ENCODE results near the gene AK8. TPM values are rescaled to one million over a fixed set of nuclear protein-coding genes. Genes with fewer than 3 reads are reported as not detected.

The AK8 gene
- total and polyA plus RNA-seq, 5 experiments from 2014 or later, result 0.14 TPM; not detected in 4

DNA sequence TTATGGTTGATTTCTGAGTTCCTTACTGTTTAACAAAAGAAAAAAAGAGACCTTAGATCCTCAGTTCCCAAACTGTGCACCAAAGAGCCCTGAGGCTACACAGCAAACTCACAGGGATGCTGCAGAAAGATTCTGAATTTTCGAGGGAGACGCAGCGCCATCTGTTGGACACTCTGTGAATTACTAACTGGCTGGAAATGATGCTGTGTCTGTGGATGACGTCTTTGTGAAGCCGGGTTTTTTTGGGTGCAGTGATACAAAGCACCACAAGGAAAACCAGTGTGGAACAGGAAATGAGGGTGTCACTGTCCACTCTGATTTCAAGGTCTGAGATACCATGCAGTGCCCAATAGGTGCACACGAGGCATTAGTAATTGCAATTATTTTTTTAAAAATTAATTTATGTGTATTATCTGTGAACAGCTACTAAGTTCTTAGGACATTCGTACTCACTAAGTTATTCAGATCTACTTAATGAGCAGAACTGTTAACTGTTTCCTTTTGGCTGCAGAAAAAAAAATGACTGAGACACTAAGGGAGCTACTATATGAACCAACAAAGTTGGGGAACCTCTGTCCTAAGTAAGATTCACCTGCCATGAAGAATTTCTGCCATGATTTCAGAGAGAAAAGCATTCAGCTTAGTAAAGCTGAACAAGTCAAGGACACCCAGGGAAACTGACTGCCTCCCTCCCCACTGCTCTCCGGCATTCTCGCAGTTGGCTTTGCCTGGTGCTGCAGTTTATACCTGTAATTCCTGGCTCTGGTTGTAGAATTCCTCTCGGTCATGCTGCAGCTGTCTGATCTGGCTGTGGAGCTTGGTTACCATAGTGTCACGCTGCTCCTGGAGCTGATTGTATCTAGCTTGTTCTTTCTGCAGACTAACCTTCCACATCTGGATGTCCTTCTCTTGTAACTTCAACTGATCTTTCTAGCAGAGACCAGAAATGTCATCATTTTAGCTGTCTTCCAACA, 24.1 kb upstream of the AK8 start:
- peak overlapping the region in 6 of 10 donors; percentile 28 to 81 (median 64) for H3K27ac Mint-ChIP-seq
- no peaks in the 10 kb centered on the region for H3K9me3 Mint-ChIP-seq
- ATAC-seq, result peak; percentile 97 to 99
- POLR2A ChIA-PET, result interaction anchor here (1.0 kb wide), 1 partner anchor 42 kb away, joined by 3 read pairs; no protein-coding TSS in a partner anchor
- no peaks in the 10 kb centered on the region for H3K27me3 Mint-ChIP-seq
- no peak overlapping the region for H3K4me3 Mint-ChIP-seq
- peaks cover 0 to 7% (median 6%) of the 10 kb centered on the region in 4 donors for H3K4me1 Mint-ChIP-seq
- peaks cover 7 to 89% (median 22%) of the 10 kb centered on the region in 3 donors for H3K36me3 Mint-ChIP-seq
- DNase-seq, result peak; percentile 57 to 84 (median 78)

DNA sequence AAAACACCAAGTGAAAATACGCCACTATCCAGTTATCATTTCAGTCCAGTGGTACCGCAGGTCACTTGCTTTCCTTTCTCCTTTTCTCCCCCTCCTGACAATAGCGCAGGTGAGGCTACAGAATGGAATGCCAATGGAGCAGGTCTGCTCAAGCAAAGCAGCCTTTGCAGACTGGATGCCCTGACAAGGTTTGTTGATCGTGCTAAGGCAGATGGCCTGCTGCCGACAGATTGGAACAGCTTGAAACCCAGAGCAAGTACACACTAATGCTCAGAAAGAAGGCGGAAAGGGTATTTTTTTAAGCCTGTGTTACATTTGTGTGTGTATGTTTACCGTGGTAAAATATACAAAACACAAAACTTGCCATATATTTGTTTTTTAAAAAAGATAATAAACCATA, 20.0 kb upstream of the AK8 start:
- no peaks in the 10 kb centered on the region for H3K9me3 Mint-ChIP-seq
- DNase-seq, result no peak
- no peak for ATAC-seq
- H3K27me3 Mint-ChIP-seq, result no peaks in the 10 kb centered on the region
- POLR2A ChIA-PET, result no interaction called here
- peaks cover 0 to 7% (median 5%) of the 10 kb centered on the region in 4 donors for H3K4me1 Mint-ChIP-seq
- H3K4me3 Mint-ChIP-seq, result no peak overlapping the region
- peaks cover 11 to 83% (median 21%) of the 10 kb centered on the region in 3 donors for H3K36me3 Mint-ChIP-seq
- no peak overlapping the region for H3K27ac Mint-ChIP-seq

DNA sequence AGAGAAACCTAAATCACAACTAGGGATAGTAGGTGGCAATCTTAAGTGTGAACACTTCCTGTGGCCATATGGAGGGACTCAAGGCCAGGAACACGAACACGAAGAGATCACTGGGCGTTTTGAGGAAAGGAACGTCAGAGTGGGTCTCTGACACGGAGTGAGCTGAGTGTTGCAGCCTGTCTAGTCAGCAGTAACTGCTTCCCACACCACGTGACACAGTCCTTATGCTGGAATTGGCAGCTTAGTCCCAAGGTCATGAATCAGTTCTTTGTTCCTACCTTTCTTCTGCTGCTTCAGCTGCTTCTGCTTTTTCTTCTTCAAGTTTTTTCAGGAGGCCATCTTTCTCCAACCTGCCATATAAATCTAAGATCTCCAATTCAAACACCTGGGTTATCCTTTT, 18.8 kb upstream of the AK8 start:
- H3K27ac Mint-ChIP-seq, result peak overlapping the region in 1 of 10 donors; percentile 72
- peaks cover 11 to 77% (median 21%) of the 10 kb centered on the region in 3 donors for H3K36me3 Mint-ChIP-seq
- peaks cover 0 to 6% (median 1%) of the 10 kb centered on the region in 4 donors for H3K4me1 Mint-ChIP-seq
- ATAC-seq (no peak), DNase-seq (no peak)
- POLR2A ChIA-PET, result no interaction called here
- no peak overlapping the region for H3K4me3 Mint-ChIP-seq
- no peaks in the 10 kb centered on the region for H3K27me3 Mint-ChIP-seq
- no peaks in the 10 kb centered on the region for H3K9me3 Mint-ChIP-seq

DNA sequence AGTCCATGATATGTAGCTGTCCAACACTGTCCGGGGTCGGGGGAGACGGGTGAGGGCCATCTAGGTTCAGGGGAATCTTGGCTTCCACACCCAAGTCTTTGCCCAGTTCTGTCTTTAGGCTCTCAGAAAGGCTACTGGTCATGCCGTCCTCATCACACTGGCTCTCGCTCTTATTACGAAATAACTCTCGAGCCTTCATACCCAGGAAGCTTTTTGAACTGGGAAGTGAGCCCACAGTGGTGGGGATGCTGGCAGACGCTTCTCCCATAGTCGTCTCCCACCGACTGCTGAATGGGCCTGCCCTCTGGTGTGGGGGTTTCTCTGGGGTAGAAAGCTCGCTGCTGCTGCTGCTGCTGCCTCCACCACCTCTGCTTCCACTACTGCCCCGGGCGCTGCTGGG, 18.2 kb upstream of the AK8 start:
- Mint-ChIP-seq H3K9me3 (no peaks in the 10 kb centered on the region), H3K36me3 (peaks cover 11 to 73% (median 21%) of the 10 kb centered on the region in 3 donors), H3K27ac (no peak overlapping the region), H3K4me1 (no peaks in the 10 kb centered on the region), H3K27me3 (no peaks in the 10 kb centered on the region), H3K4me3 (no peak overlapping the region)
- ATAC-seq, result no peak
- POLR2A ChIA-PET, result no interaction called here
- DNase-seq, result no peak

DNA sequence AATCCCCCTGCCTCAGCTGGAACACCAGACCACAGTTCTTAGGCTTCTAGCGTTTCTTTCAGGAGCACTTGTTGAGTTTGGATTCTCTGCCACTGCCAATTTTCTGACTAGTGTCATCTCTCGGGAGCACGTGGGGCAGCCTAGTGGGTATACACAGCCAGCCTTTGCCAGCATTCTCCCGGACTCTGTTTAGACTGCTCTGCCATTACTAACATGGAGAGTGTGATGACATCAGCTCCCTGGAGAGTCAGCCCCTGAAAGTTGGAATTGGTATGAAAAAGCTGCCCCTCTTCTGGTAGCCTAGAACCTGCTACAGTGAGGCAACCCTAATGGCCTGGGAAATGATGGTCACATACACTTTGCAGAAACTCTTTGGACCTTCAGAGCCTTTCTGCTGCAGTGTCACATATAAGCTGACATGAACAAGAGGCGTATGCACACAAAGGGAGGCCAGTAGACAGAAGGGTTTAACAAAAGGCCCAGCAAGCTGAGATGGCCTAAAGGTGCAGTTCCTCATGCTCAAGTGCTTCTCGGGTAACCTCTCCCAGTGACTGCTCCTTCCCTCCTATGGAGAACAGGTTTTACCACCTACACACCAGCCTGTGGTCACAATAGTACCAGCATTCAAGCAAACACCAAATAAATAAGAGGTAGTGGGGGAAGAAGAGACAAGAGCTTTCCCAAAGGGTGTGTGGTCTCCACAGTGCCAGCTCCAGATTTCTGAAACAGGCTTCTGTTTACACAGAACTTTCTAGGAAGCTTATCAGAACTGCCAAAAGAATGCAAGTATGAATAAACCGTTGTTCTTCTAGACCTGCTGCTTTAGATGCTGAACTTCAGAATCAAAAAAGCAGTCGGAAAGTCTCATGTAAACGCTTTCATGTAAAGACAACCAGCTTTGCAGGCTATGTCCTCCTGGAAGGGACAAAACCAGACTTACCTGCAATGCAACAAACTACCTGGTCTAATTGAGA, 17.1 kb upstream of the AK8 start:
- POLR2A ChIA-PET, result no interaction called here
- Mint-ChIP-seq H3K4me1 (no peaks in the 10 kb centered on the region), H3K4me3 (no peak overlapping the region), H3K27ac (no peak overlapping the region), H3K36me3 (peaks cover 11 to 62% (median 14%) of the 10 kb centered on the region in 3 donors), H3K27me3 (no peaks in the 10 kb centered on the region), H3K9me3 (no peaks in the 10 kb centered on the region)
- no peak for ATAC-seq
- no peak for DNase-seq

DNA sequence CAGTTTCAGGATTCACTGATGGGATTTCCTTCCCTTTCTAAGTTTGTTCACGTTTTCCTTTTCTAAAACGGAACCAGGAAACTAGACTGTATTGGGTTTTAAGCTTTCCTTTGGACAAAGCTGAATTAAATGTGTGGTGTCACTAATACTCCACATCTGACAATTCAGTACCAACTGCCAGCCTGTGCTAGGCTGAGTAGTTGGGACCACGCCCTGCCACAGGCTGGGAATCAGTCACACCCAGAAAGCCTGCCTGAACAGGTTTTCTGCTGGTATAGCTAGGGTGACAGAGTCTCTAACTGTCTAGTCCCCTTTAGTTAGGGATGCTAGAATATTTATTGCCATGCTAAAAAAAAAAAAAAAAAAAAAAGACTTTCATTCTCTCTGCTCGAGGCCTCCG, 16.3 kb upstream of the AK8 start:
- peaks cover 0 to 5% (median 0%) of the 10 kb centered on the region in 4 donors for H3K4me1 Mint-ChIP-seq

DNA sequence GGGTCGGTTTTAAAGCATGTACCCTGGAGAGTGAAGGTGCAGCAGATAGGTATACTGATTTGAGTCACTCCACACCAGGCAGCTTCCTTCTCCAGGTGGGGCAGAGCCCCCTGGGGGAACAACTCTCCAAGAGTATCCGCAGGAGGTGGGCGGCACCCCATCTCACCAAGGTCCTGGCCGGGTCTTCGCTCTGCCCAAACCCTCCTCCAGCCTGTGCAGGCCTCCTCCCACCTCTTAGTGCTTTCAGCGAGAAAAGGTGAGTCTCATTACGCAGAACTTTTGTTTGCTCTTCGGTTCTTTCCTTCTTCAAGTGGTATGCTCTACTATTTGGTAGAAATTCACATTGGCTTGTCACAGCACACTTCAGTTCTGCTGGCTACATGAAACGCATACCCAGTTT, 14.3 kb upstream of the AK8 start:
- POLR2A ChIA-PET, result no interaction called here
- H3K27ac Mint-ChIP-seq, result peak overlapping the region in 6 of 10 donors; percentile 12 to 68 (median 50)
- DNase-seq (no peak), ATAC-seq (no peak)
- no peak overlapping the region for H3K4me3 Mint-ChIP-seq
- peaks cover 3 to 17% (median 10%) of the 10 kb centered on the region in 4 donors for H3K4me1 Mint-ChIP-seq
- H3K9me3 Mint-ChIP-seq, result no peaks in the 10 kb centered on the region
- no peaks in the 10 kb centered on the region for H3K27me3 Mint-ChIP-seq
- H3K36me3 Mint-ChIP-seq, result peaks cover 5 to 36% (median 7%) of the 10 kb centered on the region in 3 donors

More for the DNA sequence above, 16.3 kb upstream of the AK8 start:
- ATAC-seq (no peak), DNase-seq (no peak)
- POLR2A ChIA-PET, result interaction anchor here (0.7 kb wide), 1 partner anchor 1131 kb away, joined by 3 read pairs; no protein-coding TSS in a partner anchor
- Mint-ChIP-seq H3K27ac (no peak overlapping the region), H3K9me3 (no peaks in the 10 kb centered on the region), H3K4me3 (no peak overlapping the region), H3K36me3 (peaks cover 10 to 53% (median 11%) of the 10 kb centered on the region in 3 donors), H3K27me3 (no peaks in the 10 kb centered on the region)

DNA sequence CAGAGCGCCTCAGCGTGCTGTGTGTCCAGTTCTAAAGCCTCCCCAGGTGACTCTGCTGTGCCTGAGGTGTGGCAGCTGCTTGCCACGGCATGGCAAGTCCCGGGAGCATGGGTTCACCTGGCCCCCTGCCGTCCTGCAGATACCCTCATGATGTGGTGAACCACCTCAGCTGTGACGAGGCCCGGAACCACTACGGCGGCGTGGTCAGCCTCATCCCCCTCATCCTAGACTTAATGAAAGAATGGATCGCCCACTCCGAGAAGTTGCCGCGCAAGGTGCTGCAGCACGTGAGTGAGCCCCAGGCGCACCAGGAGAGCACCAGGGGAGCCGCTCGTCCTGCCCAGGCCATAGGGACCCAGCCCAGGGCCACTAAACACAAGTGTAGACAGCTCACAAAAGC, 10.1 kb upstream of the AK8 start:
- DNase-seq (no peak), ATAC-seq (no peak)
- Mint-ChIP-seq H3K36me3 (peaks cover 0 to 4% (median 0%) of the 10 kb centered on the region in 3 donors), H3K9me3 (no peaks in the 10 kb centered on the region), H3K27ac (peak overlapping the region in 4 of 10 donors; percentile 8 to 93 (median 28)), H3K4me3 (peak overlapping the region in 1 of 10 donors; percentile 28), H3K27me3 (no peaks in the 10 kb centered on the region), H3K4me1 (peaks cover 4 to 27% (median 11%) of the 10 kb centered on the region in 4 donors)
- POLR2A ChIA-PET, result no interaction called here

DNA sequence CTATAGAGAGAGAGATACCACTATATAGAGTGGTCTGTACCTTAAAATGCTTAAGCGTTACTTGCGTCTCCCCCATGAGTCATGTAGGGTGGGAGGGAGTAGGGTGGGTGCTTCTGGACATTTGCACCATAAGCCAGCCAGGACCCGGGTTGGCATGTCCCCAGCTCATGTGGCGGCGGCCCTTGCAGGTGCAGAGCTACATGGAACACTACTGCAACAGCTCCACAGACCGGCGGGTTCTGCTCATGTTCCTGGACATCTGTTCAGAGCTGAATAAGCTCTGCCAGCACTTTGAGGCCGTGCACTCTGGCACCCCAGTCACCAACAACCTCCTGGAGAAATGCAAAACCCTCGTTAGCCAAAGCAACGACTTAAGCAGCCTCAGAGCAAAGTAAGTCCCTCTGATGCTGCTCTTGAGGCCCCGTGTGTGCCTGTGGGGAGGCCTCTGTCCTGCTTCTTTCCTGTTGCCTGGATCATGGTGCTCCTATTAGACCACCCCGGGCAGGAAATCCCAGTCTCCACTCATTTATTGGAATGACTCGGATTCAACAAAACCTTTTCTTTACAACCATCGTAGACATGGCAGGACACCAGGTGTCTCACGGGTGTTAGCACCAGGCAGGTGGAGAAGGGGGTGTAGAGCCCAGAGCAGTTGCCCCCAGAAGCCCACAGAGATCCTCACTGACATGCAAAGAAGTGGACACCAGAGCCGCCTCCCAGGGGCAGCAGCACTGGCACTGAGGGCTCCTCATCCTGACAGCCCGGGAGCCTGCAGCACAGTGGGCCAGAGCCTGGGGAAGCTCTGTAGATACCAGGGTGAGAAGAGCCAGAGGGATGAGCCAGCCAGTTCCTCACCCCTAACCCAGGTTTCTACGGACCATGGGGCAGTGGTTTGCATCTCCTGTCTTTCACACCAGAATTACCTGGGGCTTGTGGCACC, 9.4 kb upstream of the AK8 start:
- ATAC-seq, result no peak
- Mint-ChIP-seq H3K27me3 (no peaks in the 10 kb centered on the region), H3K4me1 (peaks cover 4 to 27% (median 11%) of the 10 kb centered on the region in 4 donors), H3K27ac (peak overlapping the region in 1 of 10 donors; percentile 5), H3K4me3 (no peak overlapping the region), H3K36me3 (peaks cover 0 to 3% (median 0%) of the 10 kb centered on the region in 3 donors), H3K9me3 (no peaks in the 10 kb centered on the region)
- no peak for DNase-seq
- POLR2A ChIA-PET, result no interaction called here

DNA sequence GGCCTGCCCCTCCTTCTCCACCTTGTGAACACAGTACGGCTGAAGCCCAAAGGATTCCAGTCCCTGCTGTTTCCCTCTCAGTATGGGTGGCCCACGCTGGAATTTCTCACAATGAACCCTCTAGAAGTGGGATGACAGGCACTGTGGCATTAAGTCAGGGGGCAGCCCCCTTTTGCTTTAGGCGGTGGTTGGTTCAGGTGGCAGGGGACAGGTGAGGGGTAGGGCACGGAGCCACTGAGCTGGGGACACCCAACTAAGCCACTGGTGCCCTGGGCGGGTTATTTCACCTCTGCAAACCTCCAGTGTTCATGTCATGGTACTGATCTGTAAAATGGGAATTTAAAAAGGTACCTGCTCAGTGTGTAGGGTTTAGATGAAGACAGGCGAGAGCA, 8.2 kb upstream of the AK8 start:
- DNase-seq (no peak), ATAC-seq (no peak)
- H3K27me3 Mint-ChIP-seq, result no peaks in the 10 kb centered on the region
- POLR2A ChIA-PET, result no interaction called here
- H3K9me3 Mint-ChIP-seq, result no peaks in the 10 kb centered on the region
- H3K4me3 Mint-ChIP-seq, result no peak overlapping the region
- peak overlapping the region in 1 of 10 donors; percentile 11 for H3K27ac Mint-ChIP-seq
- H3K4me1 Mint-ChIP-seq, result peaks cover 4 to 27% (median 11%) of the 10 kb centered on the region in 4 donors
- H3K36me3 Mint-ChIP-seq, result no peaks in the 10 kb centered on the region

DNA sequence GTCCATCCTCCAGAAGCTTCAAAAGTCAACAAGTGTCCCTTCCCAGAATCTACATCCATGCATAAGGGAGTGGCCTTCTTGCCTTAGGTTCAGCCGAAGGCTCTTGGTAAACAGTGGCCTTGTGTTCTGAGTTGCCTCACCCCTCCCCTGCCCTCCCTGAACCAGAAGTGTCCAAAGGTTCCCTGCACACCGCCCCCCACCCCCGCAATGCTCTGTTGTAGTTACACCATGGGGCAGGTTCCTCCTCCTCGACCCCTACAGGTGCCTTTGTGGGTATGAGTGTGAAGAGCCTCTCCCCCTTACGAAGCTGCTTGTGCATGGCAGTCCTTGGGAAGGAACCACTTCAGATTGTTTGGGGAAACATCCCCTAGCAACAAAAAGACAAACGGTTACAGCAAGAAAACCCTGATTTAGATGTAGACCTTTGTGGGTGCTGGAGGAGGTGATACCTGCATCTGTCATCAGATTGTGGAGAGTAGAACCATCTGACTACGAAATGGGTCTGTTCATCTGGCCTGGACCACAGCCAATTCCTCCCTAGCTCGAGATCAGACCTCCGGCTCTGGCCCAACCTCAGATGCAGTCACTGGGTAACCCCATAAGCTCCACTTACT, 7.7 kb upstream of the AK8 start:
- peaks cover 4 to 27% (median 11%) of the 10 kb centered on the region in 4 donors for H3K4me1 Mint-ChIP-seq
- POLR2A ChIA-PET, result no interaction called here
- peak overlapping the region in 2 of 10 donors; percentile 1 to 24 for H3K27ac Mint-ChIP-seq
- H3K27me3 Mint-ChIP-seq, result no peaks in the 10 kb centered on the region
- ATAC-seq (no peak), DNase-seq (no peak)
- no peaks in the 10 kb centered on the region for H3K36me3 Mint-ChIP-seq
- H3K9me3 Mint-ChIP-seq, result no peaks in the 10 kb centered on the region
- no peak overlapping the region for H3K4me3 Mint-ChIP-seq

All from naive thymus-derived CD8-positive, alpha-beta T cell (primary cell).